Adrenal gland (tissue), 12 donors: ENCODE results near the gene AXL. TPM values are rescaled to one million over a fixed set of nuclear protein-coding genes. Genes with fewer than 3 reads are reported as not detected.

Experiments
- DNase-seq, 7 donors: peaks; one replicate each; pipeline ENCODE4 v3.0.0-alpha.2; 2019 to 2020
- H3K27ac ChIP-seq, 5 donors: fragments of 200-600 bp; sonication (generic) in 4 of 5; 1 replicate in 3 of 5; 2 replicates in 2 of 5; pipeline versions ENCODE4 v1.5.1 to v1.8.0; 2016 to 2020; ENCODE audit warnings: mild to moderate bottlenecking in 1 of 5
- H3K27me3 ChIP-seq: fragments of 200-600 bp; 2 replicates; pipeline ENCODE4 v1.8.0; 2021
- H3K36me3 ChIP-seq, 2 donors: fragments of 200-600 bp; replicated peaks in 1 of 2; 1 replicate in 1 of 2; 2 replicates in 1 of 2; pipeline versions ENCODE4 v1.5.1 to v1.8.0; 2018 to 2022
- H3K4me1 ChIP-seq, 2 donors: fragments of 200-600 bp; replicated peaks in 1 of 2; 1 replicate in 1 of 2; 2 replicates in 1 of 2; pipeline versions ENCODE4 v1.5.1 to v1.8.0; 2018 to 2021
- H3K4me3 ChIP-seq, 4 donors: fragments of 200-600 bp; sonication (generic) in 3 of 4; one replicate each; pipeline ENCODE4 v1.5.1; 2016 to 2018
- H3K9me3 ChIP-seq, 3 donors: fragments of 200-600 bp; sonication (generic) in 1 of 3; replicated peaks in 1 of 3; 1 replicate in 2 of 3; 2 replicates in 1 of 3; pipeline versions ENCODE4 v1.5.1 to v1.8.0; 2016 to 2021
- POLR2A ChIP-seq, 2 donors: fragments of 450-650 bp; IDR thresholded peaks; one replicate each; pipeline ENCODE4 v1.6.1; 2017; ENCODE audit warnings: antibody characterized with exemption in 2 of 2, mild to moderate bottlenecking in 2 of 2, moderate library complexity in 1 of 2
- WGBS, 4 donors: extraction: QIAGEN DNeasy Blood & Tissue Kit in 2 of 4; methylation state at CpG; one replicate each; pipeline versions ENCODE4 v1.1.5 to v1.1.7; 2013 to 2017; 5-methylcytosine and 5-hydroxymethylcytosine counted together
- intact Hi-C, 2 donors: fragments of 100-400 bp; cut with DNase I; formaldehyde crosslinking; loops; one replicate each; pipeline versions ENCODE4 v1.14.1 to v1.15.0; 2022 to 2023
- polyA plus RNA-seq, 3 donors: library from polyadenylated mRNA; stranded (reverse); fragments of 200-250 nt in 2 of 3; fragments of 350-450 nt in 1 of 3; fragmentation: Illumina TruSeq in 1 of 3; extraction: RNeasy Lipid Tissue Mini Kit (QIAGEN cat#74804) in 1 of 3; gene quantifications; one replicate each; pipeline ENCODE4 v1.2.3, GENCODE V29; 2013 to 2014
- total RNA-seq, 9 donors: library from RNA; depleted of rRNA in 4 of 9; stranded (reverse); fragments of >200 nt in 4 of 9; fragments of 120-200 nt in 1 of 9; fragmentation: NEBNext Ultra II Directional in 1 of 9; extraction: Animal tissue kit (Norgen Biotek cat#: 25700) in 1 of 9; gene quantifications; one replicate each; pipeline versions ENCODE4 v1.1.0 to v1.2.4, GENCODE V29; 2013 to 2023
- TF ChIP-seq, protein P1 (sequence below), 6 experiments: fragments of 450-650 bp in 4 of 6; fragments of 200-600 bp in 2 of 6; sonication (generic) in 1 of 6; IDR thresholded peaks; 1 replicate in 5 of 6; 2 replicates in 1 of 6; pipeline versions ENCODE4 v1.5.1 to v1.8.0; 2016 to 2021; ENCODE audit warnings: antibody characterized with exemption in 6 of 6, mild to moderate bottlenecking in 2 of 6, moderate library complexity in 1 of 6
- donor health status: healthy with polysubstance abuse.
- donor health status: Bipolar disorder and iron deficiency.
- donor health status: DM: yes; HTN: yes; CAD: no.
- donor health status: DM: no; HTN: no; CAD: no.
- donor health status: DM: no; HTN: no; CAD: no.
- donor health status: DM: yes; HTN: yes; CAD: no.

AXL gene
- total and polyA plus RNA-seq, 12 donors: 12.0 to 105 (median 50.0) TPM

- WGBS, 4 donors: 65 to 76% (median 71%) methylated on average over 11 to 21 of the region's 21 CpGs
- no peak for DNase-seq
- TF ChIP-seq, protein P1, sequence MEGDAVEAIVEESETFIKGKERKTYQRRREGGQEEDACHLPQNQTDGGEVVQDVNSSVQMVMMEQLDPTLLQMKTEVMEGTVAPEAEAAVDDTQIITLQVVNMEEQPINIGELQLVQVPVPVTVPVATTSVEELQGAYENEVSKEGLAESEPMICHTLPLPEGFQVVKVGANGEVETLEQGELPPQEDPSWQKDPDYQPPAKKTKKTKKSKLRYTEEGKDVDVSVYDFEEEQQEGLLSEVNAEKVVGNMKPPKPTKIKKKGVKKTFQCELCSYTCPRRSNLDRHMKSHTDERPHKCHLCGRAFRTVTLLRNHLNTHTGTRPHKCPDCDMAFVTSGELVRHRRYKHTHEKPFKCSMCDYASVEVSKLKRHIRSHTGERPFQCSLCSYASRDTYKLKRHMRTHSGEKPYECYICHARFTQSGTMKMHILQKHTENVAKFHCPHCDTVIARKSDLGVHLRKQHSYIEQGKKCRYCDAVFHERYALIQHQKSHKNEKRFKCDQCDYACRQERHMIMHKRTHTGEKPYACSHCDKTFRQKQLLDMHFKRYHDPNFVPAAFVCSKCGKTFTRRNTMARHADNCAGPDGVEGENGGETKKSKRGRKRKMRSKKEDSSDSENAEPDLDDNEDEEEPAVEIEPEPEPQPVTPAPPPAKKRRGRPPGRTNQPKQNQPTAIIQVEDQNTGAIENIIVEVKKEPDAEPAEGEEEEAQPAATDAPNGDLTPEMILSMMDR (IDR thresholded peaks at IDR 0.05): no peak
- TF ChIP-seq POLR2A (IDR thresholded peaks at IDR 0.05): no peak
- Histone ChIP-seq H3K27ac (peak overlapping the region in 1 of 5 donors; percentile 24), H3K4me3 (no peak overlapping the region), H3K36me3 (peaks cover 0 to 76% of the 10 kb centered on the region in 2 donors), H3K27me3 (no peaks in the 10 kb centered on the region), H3K9me3 (no peaks in the 10 kb centered on the region), H3K4me1 (peaks cover 17 to 32% of the 10 kb centered on the region in 2 donors)
- intact Hi-C loops: no loop called here
Observed at GRCh38 chr19:41302624-41303351, 83.8 kb downstream of the AXL start.

GRCh38 chr19:41303954-41304353 is 84.9 kb downstream of the AXL start:
- H3K36me3 ChIP-seq: peaks cover 0 to 79% of the 10 kb centered on the region in 2 donors
- no peaks in the 10 kb centered on the region for H3K27me3 ChIP-seq
- peak overlapping the region in 1 of 5 donors; percentile 4 for H3K27ac ChIP-seq
- intact Hi-C loops: loop anchor here in 1 of 2 donors (2.0 kb wide), 1 partner anchor 39 kb away; the partner anchor contains the start of gene HNRNPUL1
- no peaks in the 10 kb centered on the region for H3K9me3 ChIP-seq
- no peak for TF ChIP-seq POLR2A (IDR thresholded peaks at IDR 0.05)
- TF ChIP-seq, protein P1 (IDR thresholded peaks at IDR 0.05): no peak
- H3K4me3 ChIP-seq: no peak overlapping the region
- 86 to 91% (median 89%) methylated on average over 8 to 14 of the region's 14 CpGs for WGBS, 4 donors
- H3K4me1 ChIP-seq: peaks cover 10 to 31% of the 10 kb centered on the region in 2 donors
- DNase-seq: no peak

DNA sequence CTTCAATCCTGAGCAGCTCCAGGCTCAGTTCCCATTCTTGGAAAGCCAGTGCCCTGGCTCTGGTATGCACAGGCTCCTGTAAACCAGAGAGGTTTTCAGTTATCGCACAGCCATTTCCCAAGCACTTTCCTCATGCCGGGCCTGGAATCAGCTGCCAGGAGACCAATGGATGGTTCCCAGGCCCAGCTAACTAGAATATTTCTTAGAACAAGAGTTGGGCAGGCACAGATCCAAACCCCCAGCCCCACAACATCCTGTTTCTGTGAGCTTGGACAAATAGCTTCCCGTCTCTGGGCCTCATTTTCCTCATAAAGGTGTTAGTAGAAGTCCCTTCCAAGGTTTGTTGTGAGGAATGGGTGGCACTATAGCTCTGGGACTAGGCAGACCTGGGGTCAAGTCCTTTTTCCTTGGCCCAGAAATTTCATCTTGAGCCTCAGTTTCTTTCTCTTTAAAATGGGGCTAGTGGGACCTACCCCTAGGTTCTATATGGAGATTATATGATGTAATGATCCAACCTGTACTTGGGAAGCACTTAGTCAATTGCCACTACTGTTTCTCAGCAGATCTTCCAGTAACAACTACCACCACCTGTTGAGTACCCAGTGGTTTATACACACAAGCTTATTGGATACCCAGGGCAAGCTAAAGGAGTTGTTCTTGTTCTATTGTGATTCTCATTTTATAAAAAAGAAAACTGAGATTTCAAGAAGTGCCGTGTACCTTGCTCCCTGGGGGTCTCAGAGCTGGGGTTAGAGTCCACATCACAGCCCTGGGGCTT is 85.9 kb downstream of the AXL start:
- H3K4me3 ChIP-seq: no peak overlapping the region
- 57 to 83% (median 78%) methylated on average over 3 to 4 of the region's 4 CpGs for WGBS, 4 donors
- no peak for DNase-seq
- peaks cover 10 to 28% of the 10 kb centered on the region in 2 donors for H3K4me1 ChIP-seq
- TF ChIP-seq, protein P1 (IDR thresholded peaks at IDR 0.05): no peak
- TF ChIP-seq POLR2A (IDR thresholded peaks at IDR 0.05): no peak
- peaks cover 0 to 79% of the 10 kb centered on the region in 2 donors for H3K36me3 ChIP-seq
- no peaks in the 10 kb centered on the region for H3K27me3 ChIP-seq
- H3K27ac ChIP-seq: no peak overlapping the region
- H3K9me3 ChIP-seq: no peaks in the 10 kb centered on the region
- intact Hi-C loops: loop anchor here in 1 of 2 donors (2.0 to 5.0 kb wide), 2 partner anchors 40 to 108 kb away; partner anchors contain the start of gene HNRNPUL1
